ENCODE results near the gene METTL18.

DNA sequence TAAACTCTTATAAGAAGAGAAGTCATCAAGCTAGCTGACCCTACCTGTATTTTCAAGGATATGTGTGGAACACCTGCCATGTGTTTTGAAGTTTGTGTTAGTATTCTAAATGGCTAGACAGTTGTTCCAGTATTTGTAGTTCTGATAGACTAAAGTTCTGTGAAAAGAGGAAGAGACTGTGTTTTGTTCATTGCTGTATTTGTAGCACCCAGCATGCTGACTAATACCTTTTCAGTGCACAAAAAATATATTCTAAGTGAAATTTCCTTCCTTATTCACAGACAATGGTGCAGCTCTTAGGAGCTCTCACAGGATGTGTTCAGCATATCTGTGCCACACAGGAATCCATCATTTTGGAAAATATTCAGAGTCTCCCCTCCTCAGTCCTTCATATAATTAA, 8.2 kb upstream of the METTL18 start:
- TF ChIP-seq, protein P1, sequence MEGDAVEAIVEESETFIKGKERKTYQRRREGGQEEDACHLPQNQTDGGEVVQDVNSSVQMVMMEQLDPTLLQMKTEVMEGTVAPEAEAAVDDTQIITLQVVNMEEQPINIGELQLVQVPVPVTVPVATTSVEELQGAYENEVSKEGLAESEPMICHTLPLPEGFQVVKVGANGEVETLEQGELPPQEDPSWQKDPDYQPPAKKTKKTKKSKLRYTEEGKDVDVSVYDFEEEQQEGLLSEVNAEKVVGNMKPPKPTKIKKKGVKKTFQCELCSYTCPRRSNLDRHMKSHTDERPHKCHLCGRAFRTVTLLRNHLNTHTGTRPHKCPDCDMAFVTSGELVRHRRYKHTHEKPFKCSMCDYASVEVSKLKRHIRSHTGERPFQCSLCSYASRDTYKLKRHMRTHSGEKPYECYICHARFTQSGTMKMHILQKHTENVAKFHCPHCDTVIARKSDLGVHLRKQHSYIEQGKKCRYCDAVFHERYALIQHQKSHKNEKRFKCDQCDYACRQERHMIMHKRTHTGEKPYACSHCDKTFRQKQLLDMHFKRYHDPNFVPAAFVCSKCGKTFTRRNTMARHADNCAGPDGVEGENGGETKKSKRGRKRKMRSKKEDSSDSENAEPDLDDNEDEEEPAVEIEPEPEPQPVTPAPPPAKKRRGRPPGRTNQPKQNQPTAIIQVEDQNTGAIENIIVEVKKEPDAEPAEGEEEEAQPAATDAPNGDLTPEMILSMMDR (optimal IDR thresholded peaks at IDR 0.05 in 1 of 3, IDR thresholded peaks at IDR 0.05 in 1 of 3, conservative IDR thresholded peaks at IDR 0.05 in 1 of 3; ENCODE audit: extremely low read depth in 1 of 3, insufficient read depth in 2 of 3, low read length in 3 of 3), result no peak
- no peak for TF ChIP-seq EZH2 (IDR thresholded peaks at IDR 0.05; ENCODE audit: low read length)

Measured in keratinocyte (primary cell).